Naive B cell (primary cell): ENCODE results near the gene TP73. TPM values are rescaled to one million over a fixed set of nuclear protein-coding genes. Genes with fewer than 3 reads are reported as not detected.

Experiments
- ATAC-seq, 2 donors: fragments of 150-1000 bp; cut with Tn5 transposase; 2 replicates each; pipeline ENCODE4 v1.10.0; 2021; ENCODE audit warnings: low read depth in 2 of 2, mild to moderate bottlenecking in 2 of 2, moderate library complexity in 2 of 2
- DNase-seq: peaks from one replicate; pipeline ENCODE4 v3.0.0; 2022
- H3K27ac Mint-ChIP-seq, 6 donors: one replicate each; pipeline ENCODE4 v1.8.0; 2020 to 2022; ENCODE audit warnings: mild to moderate bottlenecking in 6 of 6, mixed read lengths in 6 of 6, moderate library complexity in 5 of 6, inconsistent platforms in 2 of 6
- H3K27me3 Mint-ChIP-seq, 3 donors: one replicate each; pipeline ENCODE4 v1.8.0; 2021 to 2022; ENCODE audit warnings: mixed read lengths in 3 of 3, mild to moderate bottlenecking in 1 of 3
- H3K36me3 Mint-ChIP-seq, 2 donors: one replicate each; pipeline ENCODE4 v1.8.0; 2020 to 2022; ENCODE audit warnings: mixed read lengths in 2 of 2, inconsistent platforms in 1 of 2, mild to moderate bottlenecking in 1 of 2
- H3K4me1 Mint-ChIP-seq, 3 donors: one replicate each; pipeline ENCODE4 v1.8.0; 2020 to 2022; ENCODE audit warnings: mixed read lengths in 3 of 3, inconsistent platforms in 1 of 3, mild to moderate bottlenecking in 1 of 3, moderate library complexity in 1 of 3
- H3K4me3 Mint-ChIP-seq, 8 donors: one replicate each; pipeline ENCODE4 v1.8.0; 2020 to 2022; ENCODE audit warnings: mild to moderate bottlenecking in 8 of 8, mixed read lengths in 8 of 8, moderate library complexity in 8 of 8, inconsistent platforms in 2 of 8
- H3K9me3 Mint-ChIP-seq, 7 donors: one replicate each; pipeline ENCODE4 v1.8.0; 2020 to 2022; ENCODE audit warnings: mixed read lengths in 7 of 7, mild to moderate bottlenecking in 5 of 7, inconsistent platforms in 2 of 7, moderate library complexity in 1 of 7
- polyA plus RNA-seq, 6 donors: library from polyadenylated mRNA; unstranded; fragments of 300-500 nt; fragmentation: Illumina TruSeq; gene quantifications; one replicate each; pipeline ENCODE4 v1.2.3, GENCODE V29; 2021; ENCODE audit warnings: low read depth in 6 of 6

The TP73 gene
- polyA plus RNA-seq, 6 donors from 2014 or later, result not detected

DNA sequence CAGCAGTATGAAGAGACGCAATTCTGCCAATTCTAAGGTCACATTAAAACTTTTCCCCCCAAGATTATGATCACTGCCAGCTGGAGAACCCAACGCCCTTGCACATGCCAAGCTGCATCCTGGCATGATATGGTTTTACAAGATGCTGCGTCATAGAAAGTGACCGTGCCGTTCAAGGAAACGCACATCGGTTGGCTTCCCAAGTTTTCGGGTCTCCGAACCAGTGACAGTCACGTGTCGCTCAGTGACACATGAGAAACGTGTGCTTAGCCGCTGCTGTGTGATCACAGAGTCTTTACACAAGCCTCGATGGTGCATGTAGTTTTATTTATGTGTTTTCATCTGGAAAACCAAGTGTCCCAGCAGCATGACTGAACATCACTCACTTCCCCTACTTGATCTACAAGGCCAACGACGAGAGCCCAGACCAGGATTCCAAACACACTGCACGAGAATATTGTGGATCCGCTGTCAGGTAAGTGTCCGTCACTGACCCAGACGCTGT is 127.6 kb downstream of the TP73 start:
- peak overlapping the region in 1 of 8 donors; percentile 18 for H3K4me3 Mint-ChIP-seq
- DNase-seq (no peak), ATAC-seq (no peak)
- H3K9me3 Mint-ChIP-seq, result no peaks in the 10 kb centered on the region
- H3K27me3 Mint-ChIP-seq, result no peaks in the 10 kb centered on the region
- H3K36me3 Mint-ChIP-seq, result peaks cover 9 to 10% of the 10 kb centered on the region in 2 donors
- peak overlapping the region in 2 of 6 donors; percentile 13 to 15 for H3K27ac Mint-ChIP-seq
- peaks cover 8 to 21% (median 8%) of the 10 kb centered on the region in 3 donors for H3K4me1 Mint-ChIP-seq

DNA sequence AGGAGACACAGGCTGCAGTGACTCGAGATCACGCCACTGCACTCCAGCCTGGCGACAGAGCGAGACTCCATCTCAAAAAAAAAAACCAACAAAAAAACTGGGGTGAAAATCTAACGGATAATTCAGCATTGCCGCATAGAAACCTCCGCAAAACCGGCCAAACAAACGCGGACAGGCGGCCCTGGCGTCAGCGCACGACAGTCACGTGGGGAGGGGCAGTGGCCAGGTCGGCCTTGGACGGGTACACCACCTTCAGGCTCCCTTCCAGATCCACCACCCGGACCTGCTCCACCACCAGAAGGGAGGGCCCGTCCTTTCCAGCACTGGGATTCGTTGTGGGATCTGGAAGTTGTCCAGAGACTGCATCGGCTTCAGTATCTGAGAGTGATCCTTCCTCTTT is 128.6 kb downstream of the TP73 start:
- Mint-ChIP-seq H3K4me3 (no peak overlapping the region), H3K36me3 (peaks cover 9 to 10% of the 10 kb centered on the region in 2 donors), H3K4me1 (peaks cover under 1 to 12% (median under 1%) of the 10 kb centered on the region in 3 donors), H3K27ac (peak overlapping the region in 1 of 6 donors; percentile 6), H3K27me3 (no peaks in the 10 kb centered on the region), H3K9me3 (no peaks in the 10 kb centered on the region)
- DNase-seq, result no peak
- ATAC-seq, result no peak

DNA sequence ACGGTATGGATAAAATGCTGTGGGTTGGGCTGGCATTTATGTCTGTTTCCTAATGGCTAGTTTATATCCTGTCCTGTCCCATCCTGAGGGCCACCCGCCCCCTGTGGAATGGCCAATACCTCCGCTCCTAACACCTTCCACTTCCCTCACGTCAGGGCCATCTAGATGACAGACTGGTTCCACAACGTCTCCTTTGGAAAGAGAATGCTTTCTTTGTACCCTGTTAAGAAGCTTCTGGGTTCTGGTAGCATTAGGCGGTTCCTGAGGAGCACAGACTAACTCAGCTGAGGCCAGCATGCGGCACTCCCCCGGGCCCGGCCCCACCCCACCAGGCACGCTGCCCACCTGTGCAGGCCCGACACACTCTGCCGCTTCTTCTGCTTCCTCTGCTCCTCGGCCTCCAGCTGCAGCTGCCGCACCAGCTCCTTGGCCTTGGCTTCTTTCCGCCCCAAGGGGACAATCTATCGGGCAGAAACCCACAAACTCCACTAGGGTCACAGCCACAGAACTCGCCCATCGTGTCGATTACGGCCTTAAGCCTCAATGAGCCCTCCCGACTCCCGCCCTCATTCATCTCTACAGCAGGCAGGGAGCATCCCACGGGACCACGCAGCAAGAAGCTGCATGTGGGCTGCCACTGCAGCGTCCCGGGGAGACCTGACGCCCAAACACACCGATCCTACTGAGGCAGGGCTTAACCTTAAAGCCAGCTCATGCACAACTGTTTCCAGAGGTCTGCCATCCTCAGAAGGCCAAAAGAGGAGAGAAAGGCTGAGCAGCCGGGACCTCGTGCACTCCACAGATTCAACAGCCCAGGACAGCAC is 131.5 kb downstream of the TP73 start:
- no peak overlapping the region for H3K4me3 Mint-ChIP-seq
- H3K9me3 Mint-ChIP-seq, result no peaks in the 10 kb centered on the region
- DNase-seq, result no peak
- peaks cover 0 to 5% (median 4%) of the 10 kb centered on the region in 3 donors for H3K4me1 Mint-ChIP-seq
- ATAC-seq, result no peak
- H3K27ac Mint-ChIP-seq, result peak overlapping the region in 1 of 6 donors; percentile 44
- no peaks in the 10 kb centered on the region for H3K27me3 Mint-ChIP-seq
- H3K36me3 Mint-ChIP-seq, result peaks cover 9 to 10% of the 10 kb centered on the region in 2 donors

DNA sequence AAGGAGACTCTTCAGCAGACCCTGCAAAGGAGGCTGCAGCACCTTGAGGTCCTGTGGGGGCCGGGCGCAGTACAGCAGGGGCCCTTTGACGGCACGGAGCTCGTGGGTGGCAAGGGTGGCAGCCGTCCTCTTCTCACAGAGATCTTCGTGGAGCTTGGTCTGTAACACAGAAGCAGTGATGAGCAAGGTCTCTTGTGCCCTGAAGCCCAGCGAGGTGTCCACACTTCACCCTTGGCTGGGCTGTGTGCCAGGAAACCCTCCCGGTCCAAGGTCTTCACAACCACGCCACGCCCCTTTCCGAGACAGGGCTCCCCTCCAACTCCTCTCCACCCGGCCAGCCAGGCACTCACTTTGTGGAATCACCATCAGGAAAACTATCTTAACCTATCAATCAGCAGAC is 132.7 kb downstream of the TP73 start:
- Mint-ChIP-seq H3K9me3 (no peaks in the 10 kb centered on the region), H3K36me3 (peaks cover 5% of the 10 kb centered on the region in 2 donors), H3K27ac (no peak overlapping the region), H3K27me3 (no peaks in the 10 kb centered on the region), H3K4me3 (no peak overlapping the region), H3K4me1 (peaks cover 0 to 8% (median 5%) of the 10 kb centered on the region in 3 donors)
- DNase-seq (no peak), ATAC-seq (no peak)

DNA sequence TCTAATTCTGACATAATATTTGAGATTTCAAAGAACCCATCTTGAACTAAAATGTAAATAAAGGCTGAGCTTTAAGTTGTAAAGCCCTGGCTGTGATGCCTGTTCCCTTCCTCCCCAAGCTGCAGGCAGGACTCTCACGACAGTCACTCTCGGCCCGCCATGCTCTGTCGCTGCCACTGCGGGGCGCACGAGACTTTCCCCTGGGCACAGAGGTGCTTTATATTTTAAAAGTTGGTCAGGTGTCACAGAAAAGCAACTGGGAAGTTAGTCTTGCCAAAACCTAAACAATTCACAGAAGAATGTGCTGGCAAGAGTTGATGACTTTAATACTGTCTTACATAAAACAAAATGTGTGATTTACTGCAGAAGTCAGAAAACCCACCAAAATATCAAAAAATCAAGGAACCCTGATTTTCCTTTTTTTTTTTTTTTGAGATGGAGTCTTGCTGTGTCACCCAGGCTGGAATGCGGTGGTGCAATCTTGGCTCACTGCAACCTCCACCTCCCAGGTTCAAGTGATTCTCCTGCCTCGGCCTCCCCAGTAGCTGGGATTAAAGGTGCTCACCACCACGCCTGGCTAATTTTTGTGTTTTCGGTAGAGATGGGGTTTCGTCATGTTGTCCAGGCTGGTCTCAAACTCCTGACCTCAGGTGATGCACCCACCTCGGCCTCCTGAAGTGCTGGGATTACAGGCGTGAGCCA is 133.3 kb downstream of the TP73 start:
- Mint-ChIP-seq H3K4me1 (peaks cover 0 to 8% (median 5%) of the 10 kb centered on the region in 3 donors), H3K27ac (no peak overlapping the region), H3K4me3 (peak overlapping the region in 1 of 8 donors; percentile 3), H3K9me3 (no peaks in the 10 kb centered on the region), H3K27me3 (no peaks in the 10 kb centered on the region), H3K36me3 (no peaks in the 10 kb centered on the region)
- DNase-seq (no peak), ATAC-seq (no peak)

Other genes with a start within 250 kb of the TP73 start
- not detected for gene ARHGEF16, start 197.9 kb upstream of the TP73 start, polyA plus RNA-seq
- 1 to 10 TPM in 5 of 6 donors, not detected in 1; 3.1 to 8.8 (median 4.3) TPM for gene MEGF6, start 41.0 kb upstream of the TP73 start, polyA plus RNA-seq
- gene TPRG1L, start 27.5 kb upstream of the TP73 start, polyA plus RNA-seq, result 10 to 100 TPM; 23.7 to 38.7 (median 35.7) TPM
- gene WRAP73, start 2.4 kb upstream of the TP73 start, polyA plus RNA-seq, result 10 to 100 TPM; 23.4 to 58.3 (median 27.7) TPM
- not detected for gene CCDC27, start 99.9 kb downstream of the TP73 start, polyA plus RNA-seq
- gene SMIM1, start 120.2 kb downstream of the TP73 start, polyA plus RNA-seq, result 1 to 10 TPM in 3 of 6 donors, under 1 TPM in 2, not detected in 1; 0.82 to 2.2 (median 1.4) TPM
- 10 to 100 TPM; 13.6 to 30.8 (median 26.9) TPM for gene LRRC47, start 144.0 kb downstream of the TP73 start, polyA plus RNA-seq
- gene CEP104, start 204.7 kb downstream of the TP73 start, polyA plus RNA-seq, result 10 to 100 TPM in 5 of 6 donors, 1 to 10 TPM in 1; 8.1 to 34.6 (median 17.5) TPM
- gene DFFB, start 205.0 kb downstream of the TP73 start, polyA plus RNA-seq, result 10 to 100 TPM in 1 of 6 donors, 1 to 10 TPM in 5; 2.7 to 10.2 (median 7.3) TPM
- gene C1orf174, start 247.8 kb downstream of the TP73 start, polyA plus RNA-seq, result 10 to 100 TPM; 13.6 to 27.9 (median 21.9) TPM